DMS114 treated with DMSO at 0.1 percent for 48 hours (cell line): ENCODE data around the gene OTUD1.

Experiments
- DNase-seq: peaks from one replicate; lab custom pipeline; 2025; ENCODE audit not compliant: unreplicated experiment; lab: John Stamatoyannopoulos, UW

The OTUD1 gene

DNA sequence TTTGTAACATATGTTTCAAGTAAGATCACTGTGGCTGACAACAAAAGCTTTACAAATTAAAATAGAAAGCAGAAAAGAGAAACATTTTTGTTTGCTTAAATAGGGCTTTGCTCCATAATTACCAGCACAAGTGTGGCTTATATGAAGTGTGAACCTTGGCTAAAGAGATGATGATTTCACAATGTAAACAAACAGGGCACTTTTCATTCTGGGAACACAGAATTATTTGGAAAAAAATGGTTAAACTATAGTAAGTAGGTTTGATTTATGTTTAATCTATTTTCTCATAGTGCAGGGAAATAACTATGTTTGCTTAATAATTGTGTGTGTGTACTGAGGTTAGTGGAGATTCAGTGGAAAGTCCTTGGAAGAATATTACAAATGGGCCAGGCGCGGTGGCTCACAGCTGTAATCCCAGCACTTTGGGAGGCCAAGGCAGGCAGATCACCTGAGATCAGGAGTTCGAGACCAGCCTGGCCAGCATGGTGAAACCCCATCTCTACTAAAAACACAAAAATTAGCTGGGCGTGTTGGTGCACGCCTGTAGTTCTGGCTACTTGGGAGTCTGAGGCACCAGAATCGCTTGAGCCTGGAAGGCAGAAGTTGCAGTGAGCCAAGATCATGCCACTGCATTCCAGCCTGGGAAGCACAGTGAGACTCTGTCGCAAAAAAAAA, 19.1 kb upstream of the OTUD1 start:
- DNase-seq: no peak

DNA sequence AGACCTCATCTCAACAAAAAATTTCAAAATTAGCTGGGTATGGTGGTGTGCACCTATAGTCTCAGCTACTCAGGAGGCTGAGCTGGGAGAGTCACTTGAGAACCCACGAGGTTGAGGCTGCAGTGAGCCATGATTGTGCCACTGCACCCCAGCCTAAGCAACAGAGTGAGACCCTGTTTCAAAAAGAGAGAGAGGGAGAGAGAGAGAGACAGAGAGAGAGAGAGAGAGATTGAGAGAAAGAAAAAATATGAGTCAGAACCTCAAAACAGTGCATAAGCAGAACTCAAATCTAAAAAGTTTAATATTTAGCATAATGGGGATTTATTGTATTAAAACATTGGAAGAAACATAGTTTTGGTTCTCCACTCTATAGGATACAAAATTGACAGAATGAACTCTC, 17.5 kb upstream of the OTUD1 start:
- no peak for DNase-seq

DNA sequence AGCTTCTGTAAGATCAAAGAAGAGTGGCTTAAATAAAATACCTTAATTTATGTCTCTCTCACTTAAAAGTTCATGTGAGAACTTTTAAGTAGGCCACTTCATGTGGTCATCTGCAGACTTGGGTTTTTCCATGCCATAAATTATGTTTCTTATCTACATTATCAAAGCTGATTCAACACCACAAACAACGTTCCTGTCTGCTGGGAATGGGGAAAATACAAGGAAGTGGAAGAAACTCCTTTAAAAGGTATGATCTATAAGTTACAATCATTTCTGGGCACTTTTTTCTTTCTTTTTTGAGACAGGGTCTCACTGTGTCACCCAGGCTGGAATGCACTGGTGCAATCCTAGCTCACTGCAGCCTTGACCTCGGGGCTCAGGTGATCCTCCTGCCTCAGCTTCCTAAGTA, 16.9 kb upstream of the OTUD1 start:
- no peak for DNase-seq

DNA sequence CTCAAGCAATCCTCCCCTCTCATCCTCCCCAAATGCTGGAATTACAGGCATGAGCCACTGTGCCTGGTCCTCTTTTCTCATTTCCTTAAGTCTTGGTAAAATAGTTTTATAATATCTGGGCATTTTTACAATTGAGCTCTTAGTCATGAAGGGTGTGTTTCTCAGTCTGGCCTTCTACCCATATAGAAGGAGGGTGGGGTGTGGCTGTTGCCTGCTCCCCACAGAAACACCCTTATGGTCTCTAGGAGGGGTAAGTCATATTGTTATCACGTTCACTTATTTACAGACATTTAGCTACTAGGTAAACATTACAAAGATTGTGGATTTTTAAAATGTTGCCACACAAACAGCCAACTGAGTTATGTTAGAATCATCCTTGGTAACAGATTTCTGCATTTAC, 6.7 kb upstream of the OTUD1 start:
- DNase-seq: no peak

DNA sequence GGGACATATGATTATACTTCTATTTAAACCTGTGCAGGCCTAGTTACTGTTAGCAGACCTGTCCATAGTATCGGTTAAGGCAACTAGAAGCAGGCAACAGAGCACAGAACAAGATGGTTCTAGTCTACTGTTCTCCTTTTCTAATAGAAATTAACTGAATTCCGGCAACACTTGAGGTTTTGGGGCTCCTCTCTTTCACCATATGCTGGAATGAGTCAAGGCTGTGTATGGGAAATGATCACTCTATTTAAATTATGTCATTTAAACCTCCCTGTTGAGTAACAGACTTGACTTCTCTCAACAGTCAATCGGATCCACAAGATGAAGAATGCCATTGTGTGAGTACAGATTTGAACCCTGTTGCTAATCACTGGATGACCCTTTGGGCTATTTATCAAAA, 6.2 kb upstream of the OTUD1 start:
- DNase-seq: no peak

DNA sequence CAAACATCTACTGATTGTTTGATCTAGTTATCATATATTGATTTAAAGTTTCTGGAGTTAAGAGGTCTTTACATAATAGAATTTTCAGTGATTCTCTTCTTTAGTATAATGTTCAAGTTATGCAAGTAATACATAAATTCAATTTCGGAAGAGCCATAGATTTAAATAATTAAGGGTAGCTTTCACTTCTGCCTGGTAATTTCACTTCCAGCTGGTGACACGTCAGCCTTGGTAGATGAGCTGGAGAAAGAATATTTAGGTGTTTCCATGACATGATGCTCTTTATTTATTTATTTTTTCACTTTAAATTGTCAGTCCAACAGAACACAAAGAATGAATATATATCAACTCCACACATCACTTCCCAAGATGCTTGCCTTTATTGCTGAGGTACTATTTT, 5.2 kb upstream of the OTUD1 start:
- DNase-seq: no peak

DNA sequence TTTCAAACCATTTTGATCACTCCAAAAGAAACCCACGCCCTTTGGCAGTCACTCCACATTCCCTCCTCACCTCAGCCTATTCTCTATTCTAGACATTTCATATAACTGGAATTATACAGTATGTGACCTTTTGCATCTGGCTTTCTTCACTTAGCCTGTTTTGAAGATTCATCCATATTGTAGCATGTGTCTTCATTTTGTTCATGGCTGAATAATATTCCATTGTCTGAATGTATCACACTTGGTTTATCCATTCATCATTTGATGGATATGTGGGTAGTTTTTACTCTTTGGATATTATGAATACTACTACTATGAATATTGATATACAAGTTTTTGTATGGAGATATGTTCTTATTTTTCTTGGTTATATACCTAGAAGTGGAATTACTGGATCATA, 3.5 kb upstream of the OTUD1 start:
- no peak for DNase-seq

DNA sequence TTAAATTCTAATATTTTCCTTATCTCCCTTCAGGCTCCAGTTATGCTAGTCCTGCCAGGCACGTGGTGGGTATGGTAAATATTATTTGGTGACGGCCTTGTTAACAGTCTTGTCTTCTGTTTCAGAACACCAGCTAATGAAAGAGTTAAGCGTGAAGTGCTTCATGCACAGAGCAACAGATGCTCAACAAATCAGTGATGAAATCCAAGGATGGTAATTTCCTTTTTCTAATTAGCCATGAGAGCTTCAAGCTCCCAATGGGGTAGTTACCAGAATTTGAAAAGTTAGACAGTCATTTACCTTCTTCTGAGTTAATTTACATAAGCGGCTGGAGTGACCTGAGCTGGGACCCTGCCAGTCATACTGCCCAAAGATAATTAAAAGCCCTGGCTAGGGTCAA, 1.9 kb upstream of the OTUD1 start:
- no peak for DNase-seq

DNA sequence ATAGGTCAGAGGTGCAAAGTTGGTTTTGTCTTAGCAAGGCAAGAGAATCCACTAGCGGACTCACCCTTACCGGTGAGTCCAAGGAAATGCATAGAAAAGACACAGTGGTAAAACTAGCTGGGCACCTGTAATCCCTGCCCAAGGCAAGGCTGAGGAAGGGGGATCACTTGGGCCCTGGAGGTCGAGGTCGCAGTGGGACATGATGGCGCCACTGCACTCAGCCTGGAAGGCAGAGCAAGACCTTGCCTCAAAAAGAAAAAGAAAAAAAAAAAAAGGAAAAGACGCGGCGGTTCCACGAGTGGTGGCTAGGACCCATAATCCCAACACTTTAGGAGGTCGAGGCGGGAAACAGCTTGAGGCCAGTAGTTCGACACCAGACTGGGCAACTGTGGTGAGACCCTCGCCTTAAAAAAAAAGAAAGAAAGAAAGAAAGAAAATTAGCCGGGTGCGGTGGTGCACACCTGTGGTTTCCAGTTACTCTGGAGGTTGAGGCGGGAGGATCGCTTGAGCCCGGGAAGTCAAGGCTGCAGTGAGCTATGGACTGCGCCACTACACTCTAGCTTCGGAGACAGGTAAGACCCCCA, 820 bp upstream of the OTUD1 start:
- DNase-seq: no peak

DNA sequence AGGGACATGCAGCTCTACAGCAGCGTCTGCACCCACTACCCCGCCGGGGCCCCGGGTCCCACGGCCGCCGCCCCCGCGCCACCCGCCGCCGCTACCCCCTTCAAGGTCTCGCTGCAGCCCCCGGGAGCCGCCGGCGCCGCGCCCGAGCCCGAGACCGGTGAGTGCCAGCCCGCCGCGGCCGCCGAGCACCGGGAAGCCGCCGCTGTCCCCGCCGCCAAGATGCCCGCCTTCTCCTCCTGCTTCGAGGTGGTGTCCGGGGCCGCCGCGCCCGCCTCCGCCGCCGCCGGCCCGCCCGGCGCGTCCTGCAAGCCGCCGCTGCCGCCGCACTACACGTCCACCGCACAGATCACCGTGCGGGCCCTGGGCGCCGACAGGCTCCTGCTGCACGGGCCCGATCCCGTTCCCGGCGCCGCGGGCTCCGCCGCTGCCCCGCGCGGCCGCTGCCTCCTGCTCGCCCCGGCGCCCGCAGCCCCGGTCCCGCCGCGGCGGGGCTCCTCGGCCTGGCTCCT, 631 bp downstream of the OTUD1 start:
- DNase-seq: no peak

DNA sequence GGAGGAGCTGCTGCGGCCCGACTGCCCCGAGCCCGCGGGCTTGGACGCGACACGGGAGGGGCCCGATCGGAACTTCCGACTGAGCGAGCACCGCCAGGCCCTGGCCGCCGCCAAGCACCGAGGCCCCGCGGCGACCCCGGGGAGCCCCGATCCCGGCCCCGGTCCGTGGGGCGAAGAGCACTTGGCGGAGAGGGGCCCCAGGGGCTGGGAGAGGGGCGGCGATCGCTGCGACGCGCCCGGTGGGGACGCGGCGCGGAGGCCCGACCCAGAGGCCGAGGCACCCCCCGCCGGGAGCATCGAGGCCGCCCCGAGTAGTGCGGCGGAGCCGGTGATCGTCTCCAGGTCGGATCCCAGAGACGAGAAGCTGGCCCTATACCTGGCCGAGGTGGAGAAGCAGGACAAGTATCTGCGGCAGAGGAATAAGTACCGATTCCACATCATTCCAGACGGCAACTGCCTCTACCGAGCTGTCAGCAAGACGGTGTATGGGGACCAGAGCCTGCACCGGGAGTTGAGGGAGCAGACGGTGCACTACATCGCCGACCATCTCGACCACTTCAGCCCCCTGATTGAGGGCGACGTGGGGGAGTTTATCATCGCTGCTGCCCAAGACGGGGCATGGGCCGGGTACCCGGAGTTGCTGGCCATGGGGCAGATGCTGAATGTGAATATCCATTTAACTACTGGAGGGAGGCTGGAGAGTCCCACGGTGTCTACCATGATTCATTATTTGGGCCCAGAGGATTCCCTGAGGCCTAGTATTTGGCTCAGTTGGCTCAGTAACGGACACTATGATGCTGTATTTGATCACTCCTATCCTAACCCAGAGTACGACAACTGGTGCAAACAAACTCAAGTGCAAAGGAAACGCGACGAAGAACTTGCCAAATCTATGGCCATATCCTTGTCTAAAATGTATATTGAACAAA, 1.4 kb downstream of the OTUD1 start:
- no peak for DNase-seq

DNA sequence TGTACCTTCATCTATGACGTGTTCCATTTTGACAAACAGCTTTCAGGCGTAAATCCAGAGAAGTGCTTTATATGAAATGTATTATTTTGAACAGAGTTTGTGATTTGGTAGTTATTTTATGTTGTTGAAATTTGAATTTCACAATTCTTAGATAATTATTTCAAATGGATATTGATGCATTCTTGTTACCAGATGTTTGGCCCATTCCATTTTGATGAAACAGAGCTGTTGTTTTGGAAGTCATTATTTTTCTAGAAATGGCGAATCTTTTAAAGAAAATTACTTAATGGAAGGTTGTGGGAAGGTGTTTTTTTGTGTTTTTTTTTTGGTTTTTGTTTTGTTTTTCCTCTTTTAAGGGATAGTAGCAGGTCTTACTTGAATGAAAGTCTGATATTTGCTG, 2.4 kb downstream of the OTUD1 start:
- DNase-seq: no peak

DNA sequence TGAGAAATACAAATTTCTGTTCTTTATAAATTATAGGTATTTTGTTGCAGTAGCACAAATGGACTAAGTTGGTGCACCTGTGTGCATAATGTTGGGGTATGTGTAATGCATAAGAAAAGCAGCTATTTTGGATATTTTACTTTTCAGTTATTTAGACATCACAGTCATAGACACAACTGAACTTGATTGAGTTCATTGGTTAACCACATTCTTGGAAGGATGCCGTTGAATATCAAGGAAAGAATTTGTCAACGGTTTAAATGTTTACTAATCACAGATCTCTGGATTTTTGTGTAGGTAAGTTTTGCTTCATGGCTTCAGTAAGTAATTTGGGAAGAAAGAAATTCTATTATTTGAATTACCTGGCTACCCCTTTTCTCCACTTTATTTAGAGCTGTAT, 4.1 kb downstream of the OTUD1 start:
- no peak for DNase-seq

DNA sequence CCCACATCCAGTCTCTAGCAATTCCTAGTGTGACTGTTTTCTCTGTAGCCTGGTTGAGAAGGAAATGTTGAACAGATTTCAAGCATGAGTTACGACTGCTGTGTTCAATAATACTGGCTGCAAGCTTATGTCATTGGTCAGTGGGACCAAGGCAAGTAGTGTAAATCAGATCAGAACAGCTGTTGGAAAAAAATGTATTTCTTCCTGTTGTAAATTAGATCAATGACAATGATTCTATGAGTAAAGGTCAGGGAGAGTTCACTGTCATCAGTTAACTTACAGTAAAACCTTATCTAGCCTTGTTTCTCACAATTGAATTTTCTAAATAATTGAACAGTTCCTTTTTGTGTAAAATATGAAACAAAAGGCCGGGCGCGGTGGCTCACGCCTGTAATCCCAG, 6.7 kb downstream of the OTUD1 start:
- DNase-seq: no peak

DNA sequence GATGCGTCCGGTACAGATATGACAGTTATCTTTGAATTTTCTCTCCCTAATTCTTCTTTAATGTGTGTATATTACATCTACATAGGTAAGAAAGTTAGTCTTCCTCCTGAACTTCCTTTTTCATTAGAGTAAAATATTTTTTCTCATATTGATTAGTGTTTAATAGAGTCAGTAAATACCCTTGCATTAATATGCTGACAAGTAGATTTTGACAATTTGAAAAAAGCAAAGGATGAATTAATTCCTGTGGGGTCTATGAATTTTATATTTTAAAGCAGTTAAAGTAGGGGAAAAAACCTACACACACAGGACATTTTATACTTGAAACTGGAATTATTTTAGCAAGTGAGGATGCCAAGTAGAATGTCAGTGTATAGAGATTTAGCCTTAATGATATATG, 9.4 kb downstream of the OTUD1 start:
- no peak for DNase-seq

DNA sequence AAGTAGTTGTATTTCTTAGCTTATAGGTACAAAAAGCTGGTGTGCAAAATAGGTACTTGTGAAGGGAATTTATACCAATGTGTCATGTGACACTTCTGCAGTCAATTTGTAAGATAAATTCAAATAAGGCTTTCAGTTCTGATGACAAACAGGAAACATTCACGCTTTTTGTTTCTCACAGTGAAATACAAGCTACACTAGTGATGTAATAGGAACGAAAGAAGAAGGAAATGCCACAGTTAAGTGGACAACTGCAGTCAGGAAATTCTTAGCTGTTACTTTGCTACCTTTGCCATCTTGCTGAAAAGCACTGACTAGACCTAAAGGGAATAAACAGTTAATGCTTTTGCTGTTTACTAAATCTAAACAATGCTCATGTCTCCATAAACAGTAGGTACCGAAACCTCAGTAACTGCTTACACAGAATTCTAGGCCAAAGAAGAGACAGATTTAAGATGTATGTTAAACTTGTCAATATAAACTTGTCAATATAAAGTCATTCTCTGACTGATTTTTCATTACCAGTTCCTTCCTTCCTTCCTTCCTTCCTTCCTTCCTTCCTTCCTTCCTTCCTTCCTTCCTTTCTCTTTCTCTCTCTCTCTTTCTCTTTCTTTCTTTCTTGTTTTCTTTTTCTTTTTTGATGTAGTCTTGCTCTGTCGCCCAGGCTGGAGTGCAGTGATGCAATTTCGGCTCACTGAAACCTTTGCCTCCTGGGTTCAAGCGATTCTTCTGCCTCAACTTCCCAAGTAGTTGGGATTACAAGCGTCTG, 10.1 kb downstream of the OTUD1 start:
- no peak for DNase-seq

DNA sequence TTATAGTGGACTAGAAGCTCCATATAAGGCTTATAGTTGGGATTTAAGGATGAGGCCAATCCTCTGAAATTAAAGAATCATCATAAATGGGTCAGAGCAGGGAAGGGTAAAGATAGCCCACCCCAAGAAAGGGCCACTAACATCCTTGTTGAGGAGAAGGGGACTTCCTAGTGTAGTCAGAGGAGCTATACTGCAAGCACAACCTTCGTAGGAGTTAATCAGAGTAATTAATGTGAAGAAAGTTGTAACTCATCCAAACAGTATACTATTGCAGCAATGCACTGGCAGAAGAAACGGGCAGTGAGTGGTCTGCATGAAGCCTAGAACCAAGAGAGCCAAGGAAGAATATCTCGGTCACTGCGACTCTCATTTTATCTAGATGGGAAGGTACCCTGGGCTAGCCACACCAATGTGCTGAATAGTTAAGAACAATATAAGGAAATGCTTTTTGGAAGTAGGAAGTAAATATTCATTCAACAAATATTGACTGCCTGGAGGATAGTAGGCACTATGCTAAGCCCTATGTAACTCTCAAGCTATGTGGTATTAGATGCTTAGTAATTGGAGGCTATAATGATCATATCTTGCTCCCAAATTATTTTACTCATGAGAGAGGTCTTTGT, 13.3 kb downstream of the OTUD1 start:
- DNase-seq: no peak

DNA sequence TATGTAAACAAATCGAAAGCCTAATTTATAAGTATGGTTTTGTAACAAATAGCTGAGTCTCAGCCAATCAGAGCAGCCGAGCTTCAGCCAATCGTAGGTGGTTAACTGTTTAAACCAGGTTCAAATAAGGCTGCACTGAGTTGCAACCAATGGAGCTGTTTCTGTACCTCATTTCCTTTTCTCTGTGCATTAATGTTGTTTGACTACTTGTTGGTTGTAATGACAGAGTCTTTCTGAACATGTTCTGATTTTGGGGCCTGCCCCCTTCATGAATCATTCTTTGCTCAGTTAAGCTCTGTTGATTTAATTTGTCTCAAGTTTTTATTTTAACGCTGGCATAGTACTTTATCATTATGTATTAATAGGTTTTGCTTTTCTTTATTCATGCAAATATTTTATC, 14.6 kb downstream of the OTUD1 start:
- no peak for DNase-seq

DNA sequence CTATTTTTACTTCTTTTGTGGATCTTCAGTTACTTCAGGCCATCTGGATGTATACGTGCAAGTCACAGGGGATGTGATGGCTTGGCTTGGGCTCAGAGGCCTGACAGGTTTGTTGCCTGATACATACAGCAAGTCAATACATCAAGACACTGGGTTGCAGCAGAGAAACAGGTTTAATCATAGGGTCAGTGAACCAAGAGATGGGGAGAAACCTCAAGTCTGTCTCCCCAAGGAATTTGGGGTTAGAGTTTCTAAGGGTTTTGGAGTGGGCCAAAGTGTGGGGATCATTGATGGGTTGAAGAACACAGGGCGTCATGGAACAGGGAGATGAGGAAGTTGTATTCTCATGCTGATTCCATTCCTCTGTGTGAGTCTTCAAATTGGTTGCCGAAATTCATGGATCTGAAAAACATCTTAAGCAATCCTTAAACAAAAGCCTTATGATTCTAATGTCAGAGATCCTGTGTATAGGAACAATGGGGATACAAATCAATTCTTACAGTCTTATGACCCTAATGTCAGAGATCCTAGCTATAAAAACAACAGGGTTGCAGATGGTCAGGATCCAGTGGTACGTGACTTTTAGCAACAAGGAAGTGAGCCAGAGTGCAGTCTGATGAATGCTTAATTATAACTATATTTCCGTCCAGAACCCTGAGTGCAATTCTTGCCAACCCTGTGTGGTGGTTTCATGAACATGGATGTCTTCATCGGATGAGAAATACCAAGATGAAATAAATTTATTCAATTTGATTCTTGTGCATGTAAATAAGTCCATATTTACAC, 18.9 kb downstream of the OTUD1 start:
- no peak for DNase-seq

DNA sequence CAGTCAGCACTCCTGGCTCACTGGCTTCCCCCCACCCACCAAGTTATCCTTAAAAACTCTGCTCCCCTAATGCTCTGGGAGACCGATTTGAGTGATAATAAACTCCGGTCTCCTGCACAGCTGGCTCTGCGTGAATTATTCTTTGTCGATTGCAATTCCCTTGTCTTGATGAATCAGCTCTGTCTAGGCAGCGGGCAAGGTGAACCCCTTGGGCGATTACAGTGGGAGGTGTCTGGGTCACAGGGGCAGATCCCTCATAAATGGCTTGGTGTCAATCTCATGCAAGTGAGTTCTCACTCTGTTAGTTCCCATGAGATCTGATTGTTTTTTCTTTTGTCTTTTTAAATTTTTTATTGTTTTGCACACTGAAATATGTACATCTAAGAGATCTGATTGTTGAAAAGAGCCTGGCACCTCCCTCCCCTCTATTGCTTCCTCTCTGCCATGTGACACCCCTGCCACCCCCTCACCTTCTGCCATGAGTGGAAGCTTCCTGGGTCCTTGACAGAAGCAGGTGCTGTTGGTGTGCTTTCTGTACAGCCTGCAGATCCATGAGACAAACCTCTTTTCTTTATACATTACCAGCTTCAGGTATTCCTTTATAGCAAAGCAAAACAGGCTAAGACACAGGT, 20.5 kb downstream of the OTUD1 start:
- DNase-seq: no peak
